ENCODE measurements around the gene SHC3.

GRCh38 chr9:89078860-89079259 lies 99.8 kb downstream of the SHC3 start:
- TF ChIP-seq GATA3 (IDR thresholded peaks at IDR 0.05; ENCODE audit: low read depth, low read length) (no peak), GATA2 (IDR thresholded peaks at IDR 0.05; ENCODE audit: low read depth, low read length) (no peak)
